ENCODE data around the gene OR5H2. TPM values are rescaled to one million over a fixed set of nuclear protein-coding genes. Genes with fewer than 3 reads are reported as not detected.
"Not testable (repeated sequence)": the region's sequence is repeated elsewhere in the genome, so short reads cannot be mapped to it uniquely, and the experiment has no call there.

Gene OR5H2
- not detected for polyA plus RNA-seq

DNA sequence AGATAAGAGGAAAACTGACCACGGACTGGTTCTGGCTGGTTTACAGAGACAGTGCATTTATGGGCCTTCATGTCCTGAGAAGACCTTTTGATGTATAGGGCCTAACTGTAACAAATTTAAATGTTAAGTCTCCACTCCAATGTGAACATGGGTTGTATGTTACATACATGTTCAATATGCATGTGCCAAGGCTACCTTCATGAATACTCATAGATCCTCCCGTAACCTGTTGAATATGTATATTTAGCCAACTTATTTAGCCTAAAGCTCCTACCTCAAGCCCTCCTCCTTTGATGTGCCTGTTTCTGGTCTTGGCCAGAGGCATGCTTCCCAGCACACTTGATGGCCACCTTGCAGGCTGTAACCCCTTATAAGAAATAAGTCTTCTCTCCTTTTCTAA lies at the start of gene OR5H2:
TSS of gene OR5H2 (plus strand) at position 301 of the 400 bp plus-strand sequence. CDS start 398 bp downstream, outside the sequence.
- no peaks in the 10 kb centered on the region for H3K9me3 ChIP-seq (ENCODE audit: control insufficient read depth in 2 of 2, insufficient read depth in 1 of 2, low read depth in 1 of 2, low read length in 1 of 2)
- H3K4me1 ChIP-seq (ENCODE audit: control insufficient read depth in 2 of 2, insufficient read depth in 2 of 2, low read length in 1 of 2): no peaks in the 10 kb centered on the region
- no peaks in the 10 kb centered on the region for H3K27me3 ChIP-seq (ENCODE audit: control insufficient read depth in 1 of 2, insufficient read depth in 2 of 2, low read length in 2 of 2)
- WGBS, 2 donors: 62 to 66% methylated on average over 2 of the region's 2 CpGs
- H3K27ac ChIP-seq (ENCODE audit: low read depth in 2 of 2, low read length in 1 of 2): no peak within 1 kb of the TSS
- H3K4me3 ChIP-seq (ENCODE audit: low read depth in 1 of 2, low read length in 2 of 2): no peak within 1 kb of the TSS
- H3K36me3 ChIP-seq (ENCODE audit: control insufficient read depth in 2 of 2, insufficient read depth in 2 of 2, low read length in 1 of 2): no peaks in the 10 kb centered on the region

DNA sequence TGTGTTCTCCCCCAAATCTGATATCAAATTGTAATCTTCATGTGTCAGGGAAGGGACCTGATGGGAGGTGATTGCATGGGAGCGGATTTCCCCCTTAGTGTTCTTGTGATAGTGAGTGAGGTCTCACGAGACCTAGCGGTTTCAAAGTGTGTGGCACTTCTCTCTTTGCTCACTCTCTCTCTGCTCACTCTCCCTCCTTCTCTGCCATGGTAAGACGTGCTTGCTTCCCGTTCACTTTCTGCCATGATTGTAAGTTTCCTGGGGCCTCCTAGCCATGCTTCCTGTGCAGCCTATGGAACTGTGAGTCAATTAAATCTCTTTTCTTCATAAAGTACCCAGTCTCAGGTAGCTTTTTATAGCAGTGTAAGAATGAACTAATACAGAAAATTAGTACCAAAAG lies 48.8 kb upstream of the OR5H2 start:
- Histone ChIP-seq H3K36me3 (ENCODE audit: control insufficient read depth in 2 of 2, insufficient read depth in 2 of 2, low read length in 1 of 2) (no peaks in the 10 kb centered on the region), H3K4me1 (ENCODE audit: control insufficient read depth in 2 of 2, insufficient read depth in 2 of 2, low read length in 1 of 2) (no peaks in the 10 kb centered on the region), H3K4me3 (ENCODE audit: low read depth in 1 of 2, low read length in 2 of 2) (no peak overlapping the region), H3K27ac (ENCODE audit: low read depth in 2 of 2, low read length in 1 of 2) (no peak overlapping the region), H3K9me3 (ENCODE audit: control insufficient read depth in 2 of 2, insufficient read depth in 1 of 2, low read depth in 1 of 2, low read length in 1 of 2) (no peaks in the 10 kb centered on the region), H3K27me3 (ENCODE audit: control insufficient read depth in 1 of 2, insufficient read depth in 2 of 2, low read length in 2 of 2) (no peaks in the 10 kb centered on the region)
- WGBS, 2 donors: 62 to 73% methylated on average over 5 of the region's 5 CpGs

DNA sequence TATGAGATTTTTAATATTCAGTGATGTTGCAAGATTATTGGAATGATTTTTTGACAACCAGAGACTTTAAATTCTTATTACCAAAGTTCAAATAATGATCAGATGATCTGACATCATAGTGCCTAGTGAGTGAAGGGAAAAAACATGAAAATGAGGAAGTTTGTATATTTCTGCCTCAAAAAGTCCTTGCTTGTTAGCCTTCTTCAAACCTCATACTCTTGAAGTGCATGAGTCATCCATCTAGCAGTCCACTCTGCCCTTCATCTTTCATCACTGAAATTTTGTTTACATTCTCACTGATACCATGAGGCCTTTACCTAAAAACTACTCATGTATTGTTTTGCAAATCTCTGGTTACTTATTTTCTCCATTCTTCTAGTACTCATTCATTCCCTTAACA lies 42.2 kb upstream of the OR5H2 start:
- H3K36me3 ChIP-seq (ENCODE audit: control insufficient read depth in 2 of 2, insufficient read depth in 2 of 2, low read length in 1 of 2): no peaks in the 10 kb centered on the region
- H3K27me3 ChIP-seq (ENCODE audit: control insufficient read depth in 1 of 2, insufficient read depth in 2 of 2, low read length in 2 of 2): no peaks in the 10 kb centered on the region
- no peaks in the 10 kb centered on the region for H3K9me3 ChIP-seq (ENCODE audit: control insufficient read depth in 2 of 2, insufficient read depth in 1 of 2, low read depth in 1 of 2, low read length in 1 of 2)
- H3K27ac ChIP-seq (ENCODE audit: low read depth in 2 of 2, low read length in 1 of 2): no peak overlapping the region
- H3K4me1 ChIP-seq (ENCODE audit: control insufficient read depth in 2 of 2, insufficient read depth in 2 of 2, low read length in 1 of 2): no peaks in the 10 kb centered on the region
- no peak overlapping the region for H3K4me3 ChIP-seq (ENCODE audit: low read depth in 1 of 2, low read length in 2 of 2)

DNA sequence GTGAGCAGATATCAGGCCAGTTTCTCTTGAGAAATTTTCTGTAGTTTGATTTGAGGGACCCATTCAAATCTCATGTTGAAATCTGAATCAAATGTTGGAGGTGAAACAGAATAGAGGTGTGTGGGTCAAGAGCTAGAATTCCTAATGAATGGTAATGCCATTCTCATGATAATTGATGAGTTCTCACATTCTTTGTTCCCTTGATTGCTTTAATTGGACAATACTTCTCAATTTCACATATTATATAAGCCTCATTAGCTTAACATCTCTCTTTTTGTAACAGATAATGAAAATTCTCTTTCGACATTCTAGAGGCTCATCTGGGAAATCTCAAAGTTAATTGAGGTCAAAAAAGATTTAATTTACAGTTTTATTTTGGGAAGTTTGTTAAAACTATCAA lies 40.1 kb upstream of the OR5H2 start:
- no peaks in the 10 kb centered on the region for H3K27me3 ChIP-seq (ENCODE audit: control insufficient read depth in 1 of 2, insufficient read depth in 2 of 2, low read length in 2 of 2)
- no peaks in the 10 kb centered on the region for H3K4me1 ChIP-seq (ENCODE audit: control insufficient read depth in 2 of 2, insufficient read depth in 2 of 2, low read length in 1 of 2)
- 72 to 77% methylated on average over 1 of the region's 1 CpG for WGBS, 2 donors
- no peaks in the 10 kb centered on the region for H3K9me3 ChIP-seq (ENCODE audit: control insufficient read depth in 2 of 2, insufficient read depth in 1 of 2, low read depth in 1 of 2, low read length in 1 of 2)
- H3K27ac ChIP-seq (ENCODE audit: low read depth in 2 of 2, low read length in 1 of 2): no peak overlapping the region
- no peak overlapping the region for H3K4me3 ChIP-seq (ENCODE audit: low read depth in 1 of 2, low read length in 2 of 2)
- H3K36me3 ChIP-seq (ENCODE audit: control insufficient read depth in 2 of 2, insufficient read depth in 2 of 2, low read length in 1 of 2): no peaks in the 10 kb centered on the region

DNA sequence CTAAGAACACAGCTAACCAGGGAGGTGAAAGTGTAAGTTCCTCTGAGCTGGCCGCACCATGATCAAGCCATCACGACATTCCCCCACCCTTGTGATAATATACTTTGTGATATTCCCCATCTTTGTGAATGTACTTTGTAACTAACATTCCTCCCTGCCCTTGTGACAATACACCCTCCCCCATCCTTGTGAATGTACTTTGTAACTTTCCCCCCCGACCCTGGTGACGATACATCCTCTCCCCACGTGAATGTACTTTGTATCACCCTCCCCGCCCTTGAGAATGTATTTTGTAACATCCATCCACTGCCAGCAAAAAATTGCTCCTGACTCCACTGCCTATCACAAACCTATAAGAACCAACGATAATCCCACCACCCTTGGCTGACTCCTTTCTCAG lies 38.5 kb upstream of the OR5H2 start:
- Histone ChIP-seq H3K27ac (ENCODE audit: low read depth in 2 of 2, low read length in 1 of 2) (no peak overlapping the region), H3K4me1 (ENCODE audit: control insufficient read depth in 2 of 2, insufficient read depth in 2 of 2, low read length in 1 of 2) (no peaks in the 10 kb centered on the region), H3K9me3 (ENCODE audit: control insufficient read depth in 2 of 2, insufficient read depth in 1 of 2, low read depth in 1 of 2, low read length in 1 of 2) (no peaks in the 10 kb centered on the region), H3K4me3 (ENCODE audit: low read depth in 1 of 2, low read length in 2 of 2) (no peak overlapping the region), H3K36me3 (ENCODE audit: control insufficient read depth in 2 of 2, insufficient read depth in 2 of 2, low read length in 1 of 2) (no peaks in the 10 kb centered on the region), H3K27me3 (ENCODE audit: control insufficient read depth in 1 of 2, insufficient read depth in 2 of 2, low read length in 2 of 2) (no peaks in the 10 kb centered on the region)
- whole genome bisulfite sequencing, 2 donors: 65 to 73% methylated on average over 7 of the region's 7 CpGs

DNA sequence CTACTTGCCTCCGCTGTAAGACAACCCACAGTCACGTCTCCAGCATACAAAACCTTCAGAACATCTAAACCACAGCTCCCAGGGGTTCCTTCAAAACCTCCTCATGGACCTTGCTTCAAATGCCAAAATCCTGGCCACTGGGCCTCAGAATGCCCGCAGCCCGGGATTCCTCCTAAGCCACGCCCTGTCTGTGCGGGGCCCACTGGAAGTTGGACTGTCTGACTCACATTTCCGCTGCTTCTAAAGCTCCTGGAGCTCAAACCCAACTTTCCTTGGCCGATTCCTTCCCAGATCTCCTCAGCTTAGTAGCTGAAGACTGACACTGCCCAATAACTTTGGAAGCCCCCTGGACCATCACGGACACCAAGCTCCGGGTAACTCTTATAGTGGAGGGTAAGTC lies 36.2 kb upstream of the OR5H2 start:
- Histone ChIP-seq H3K9me3 (ENCODE audit: control insufficient read depth in 2 of 2, insufficient read depth in 1 of 2, low read depth in 1 of 2, low read length in 1 of 2) (no peaks in the 10 kb centered on the region), H3K27me3 (ENCODE audit: control insufficient read depth in 1 of 2, insufficient read depth in 2 of 2, low read length in 2 of 2) (no peaks in the 10 kb centered on the region), H3K27ac (ENCODE audit: low read depth in 2 of 2, low read length in 1 of 2) (no peak overlapping the region), H3K4me3 (ENCODE audit: low read depth in 1 of 2, low read length in 2 of 2) (no peak overlapping the region), H3K4me1 (ENCODE audit: control insufficient read depth in 2 of 2, insufficient read depth in 2 of 2, low read length in 1 of 2) (no peaks in the 10 kb centered on the region), H3K36me3 (ENCODE audit: control insufficient read depth in 2 of 2, insufficient read depth in 2 of 2, low read length in 1 of 2) (no peaks in the 10 kb centered on the region)
- WGBS, 2 donors: 89 to 91% methylated on average over 10 of the region's 10 CpGs

DNA sequence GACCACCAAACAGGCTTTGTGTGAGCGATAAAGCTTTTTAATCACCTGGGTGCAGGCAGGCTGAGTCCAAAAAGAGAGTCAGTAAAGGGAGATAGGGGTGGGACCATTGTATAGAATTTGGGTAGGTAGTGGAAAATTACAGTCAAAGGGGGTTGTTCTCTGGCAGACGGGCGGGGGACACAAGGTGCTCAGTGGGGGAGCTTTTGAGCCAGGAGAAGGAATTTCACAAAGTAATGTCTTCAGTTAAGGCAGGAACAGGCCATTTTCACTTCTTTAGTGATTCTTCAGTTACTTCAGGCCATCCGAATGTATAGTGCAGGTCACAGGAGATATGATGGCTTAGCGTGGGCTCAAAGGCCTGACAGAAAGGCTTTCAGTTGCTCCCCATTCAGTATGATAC lies 26.3 kb upstream of the OR5H2 start:
- H3K4me1 ChIP-seq (ENCODE audit: control insufficient read depth in 2 of 2, insufficient read depth in 2 of 2, low read length in 1 of 2); H3K27ac ChIP-seq (ENCODE audit: low read depth in 2 of 2, low read length in 1 of 2); H3K27me3 ChIP-seq (ENCODE audit: control insufficient read depth in 1 of 2, insufficient read depth in 2 of 2, low read length in 2 of 2); H3K9me3 ChIP-seq (ENCODE audit: control insufficient read depth in 2 of 2, insufficient read depth in 1 of 2, low read depth in 1 of 2, low read length in 1 of 2); H3K36me3 ChIP-seq (ENCODE audit: control insufficient read depth in 2 of 2, insufficient read depth in 2 of 2, low read length in 1 of 2); H3K4me3 ChIP-seq (ENCODE audit: low read depth in 1 of 2, low read length in 2 of 2): not testable (repeated sequence)
- WGBS, 2 donors: 66 to 67% methylated on average over 5 of the region's 5 CpGs

DNA sequence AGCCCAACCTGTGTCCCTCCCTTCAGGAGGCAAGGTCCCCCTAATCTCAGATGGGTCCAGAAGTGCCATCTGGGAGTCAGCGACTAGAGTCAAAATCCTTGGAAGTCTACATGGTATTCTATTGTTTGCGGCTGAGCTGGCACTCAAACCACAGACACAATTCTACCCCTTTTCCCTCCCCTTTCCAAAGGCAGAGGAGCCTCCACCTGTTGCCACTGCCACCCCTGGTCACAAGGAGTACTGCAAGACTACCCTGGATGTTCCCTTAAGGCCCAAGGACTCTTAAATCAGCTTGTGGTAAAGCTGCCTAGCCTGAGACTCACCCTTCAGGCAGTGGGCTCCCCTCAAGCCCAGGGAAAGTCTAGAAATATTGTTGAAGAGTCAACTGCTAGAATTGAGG lies 22.6 kb upstream of the OR5H2 start:
- no peaks in the 10 kb centered on the region for H3K9me3 ChIP-seq (ENCODE audit: control insufficient read depth in 2 of 2, insufficient read depth in 1 of 2, low read depth in 1 of 2, low read length in 1 of 2)
- no peaks in the 10 kb centered on the region for H3K4me1 ChIP-seq (ENCODE audit: control insufficient read depth in 2 of 2, insufficient read depth in 2 of 2, low read length in 1 of 2)
- H3K4me3 ChIP-seq (ENCODE audit: low read depth in 1 of 2, low read length in 2 of 2): no peak overlapping the region
- WGBS, 2 donors: 52 to 84% methylated on average over 2 of the region's 2 CpGs
- no peaks in the 10 kb centered on the region for H3K27me3 ChIP-seq (ENCODE audit: control insufficient read depth in 1 of 2, insufficient read depth in 2 of 2, low read length in 2 of 2)
- H3K36me3 ChIP-seq (ENCODE audit: control insufficient read depth in 2 of 2, insufficient read depth in 2 of 2, low read length in 1 of 2): no peaks in the 10 kb centered on the region
- no peak overlapping the region for H3K27ac ChIP-seq (ENCODE audit: low read depth in 2 of 2, low read length in 1 of 2)

DNA sequence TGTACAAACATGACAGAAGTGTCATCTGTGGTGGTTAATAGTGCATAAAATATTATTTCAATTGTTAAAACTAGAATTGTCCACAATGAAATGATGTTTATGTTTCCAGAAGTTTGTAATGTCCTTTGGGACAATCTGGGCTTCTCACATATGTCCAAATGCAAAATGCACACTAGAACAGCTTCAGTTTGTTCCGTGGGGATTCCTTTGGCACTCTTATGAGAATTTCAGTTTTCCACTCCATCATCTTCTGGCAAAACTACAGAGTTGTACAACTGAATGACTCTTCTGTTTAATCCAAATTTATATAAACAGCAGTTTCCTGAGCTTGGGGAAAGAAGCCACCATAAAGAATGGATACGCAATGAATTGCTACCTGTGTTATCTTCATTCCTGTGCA lies 20.3 kb upstream of the OR5H2 start:
- H3K9me3 ChIP-seq (ENCODE audit: control insufficient read depth in 2 of 2, insufficient read depth in 1 of 2, low read depth in 1 of 2, low read length in 1 of 2): no peaks in the 10 kb centered on the region
- H3K4me1 ChIP-seq (ENCODE audit: control insufficient read depth in 2 of 2, insufficient read depth in 2 of 2, low read length in 1 of 2): no peaks in the 10 kb centered on the region
- no peak overlapping the region for H3K4me3 ChIP-seq (ENCODE audit: low read depth in 1 of 2, low read length in 2 of 2)
- no peak overlapping the region for H3K27ac ChIP-seq (ENCODE audit: low read depth in 2 of 2, low read length in 1 of 2)
- 62 to 69% methylated on average over 2 of the region's 2 CpGs for WGBS, 2 donors
- H3K27me3 ChIP-seq (ENCODE audit: control insufficient read depth in 1 of 2, insufficient read depth in 2 of 2, low read length in 2 of 2): no peaks in the 10 kb centered on the region
- H3K36me3 ChIP-seq (ENCODE audit: control insufficient read depth in 2 of 2, insufficient read depth in 2 of 2, low read length in 1 of 2): no peaks in the 10 kb centered on the region

DNA sequence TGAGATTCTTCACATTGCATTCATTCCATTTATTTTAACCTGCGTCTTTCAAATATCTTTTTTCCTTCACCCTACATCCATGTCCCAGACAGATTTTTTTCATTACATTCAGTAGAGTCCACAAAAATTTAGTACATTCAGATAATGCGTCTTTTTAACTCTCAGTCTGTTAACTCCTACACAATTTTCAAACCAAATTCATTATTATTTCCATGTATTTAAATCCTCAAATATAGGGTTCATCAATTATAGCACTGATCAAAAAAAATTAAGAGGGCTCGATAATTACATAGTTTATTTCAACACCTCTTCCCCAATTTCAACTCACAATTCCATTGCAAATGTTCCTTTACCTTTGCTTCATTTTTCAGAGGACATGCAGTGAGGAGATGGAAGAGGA lies 18.4 kb upstream of the OR5H2 start, which contains the start of gene OR5H6:
TSS of gene OR5H6 (plus strand) at position 301 of the 400 bp plus-strand sequence. CDS start at position 390, 89 bp downstream.
- H3K36me3 ChIP-seq (ENCODE audit: control insufficient read depth in 2 of 2, insufficient read depth in 2 of 2, low read length in 1 of 2): no peaks in the 10 kb centered on the region
- no peaks in the 10 kb centered on the region for H3K9me3 ChIP-seq (ENCODE audit: control insufficient read depth in 2 of 2, insufficient read depth in 1 of 2, low read depth in 1 of 2, low read length in 1 of 2)
- no peak within 1 kb of the TSS for H3K27ac ChIP-seq (ENCODE audit: low read depth in 2 of 2, low read length in 1 of 2)
- no peak within 1 kb of the TSS for H3K4me3 ChIP-seq (ENCODE audit: low read depth in 1 of 2, low read length in 2 of 2)
- no peaks in the 10 kb centered on the region for H3K27me3 ChIP-seq (ENCODE audit: control insufficient read depth in 1 of 2, insufficient read depth in 2 of 2, low read length in 2 of 2)
- no peaks in the 10 kb centered on the region for H3K4me1 ChIP-seq (ENCODE audit: control insufficient read depth in 2 of 2, insufficient read depth in 2 of 2, low read length in 1 of 2)
- WGBS, 2 donors: 77 to 82% methylated on average over 3 of the region's 3 CpGs

All from esophagus (tissue), 2 donors.